HG02973 (cell line): ENCODE measurements around the gene HK3.

Experiments used
- ATAC-seq: cut with Tn5 transposase; IDR thresholded peaks from one replicate; pipeline ENCODE4 v1.9.1; 2021; ENCODE audit warnings: moderate library complexity; ENCODE audit not compliant: unreplicated experiment

The HK3 gene

DNA sequence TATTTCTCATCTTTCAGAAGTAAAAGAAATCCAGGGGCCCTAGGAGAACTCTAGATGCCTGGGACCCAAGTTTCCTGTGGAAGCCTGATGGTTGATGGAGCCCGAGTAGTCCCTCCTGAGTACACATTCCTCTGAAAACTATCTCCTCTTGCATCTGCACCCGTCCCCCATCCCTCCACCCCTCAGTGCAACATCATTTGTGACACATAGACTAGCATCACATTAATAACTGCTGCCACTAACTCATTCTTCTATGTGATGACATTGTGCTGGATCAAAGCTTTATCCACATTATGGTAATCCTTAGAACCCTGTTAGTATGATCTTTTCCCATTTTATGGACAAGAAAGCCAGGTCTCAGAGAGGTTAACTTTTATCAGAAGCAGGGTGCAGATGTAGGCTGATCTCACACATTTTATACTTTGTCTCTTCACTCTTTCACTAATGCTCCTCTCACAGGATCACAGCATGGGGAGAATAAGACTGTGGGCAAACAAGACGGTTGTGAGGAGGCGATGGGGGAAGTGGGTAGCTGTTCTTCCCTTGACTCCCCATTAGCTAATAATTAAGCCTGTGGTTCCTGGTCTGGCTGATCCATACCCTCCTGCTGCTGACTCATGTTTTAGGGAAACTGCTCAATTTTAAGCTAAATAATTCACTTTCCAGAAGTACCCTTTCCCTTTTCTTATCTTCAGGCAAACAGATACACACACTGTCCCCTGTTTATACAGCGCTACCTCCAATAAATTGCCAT, 3.9 kb upstream of the HK3 start:
- ATAC-seq: no peak

DNA sequence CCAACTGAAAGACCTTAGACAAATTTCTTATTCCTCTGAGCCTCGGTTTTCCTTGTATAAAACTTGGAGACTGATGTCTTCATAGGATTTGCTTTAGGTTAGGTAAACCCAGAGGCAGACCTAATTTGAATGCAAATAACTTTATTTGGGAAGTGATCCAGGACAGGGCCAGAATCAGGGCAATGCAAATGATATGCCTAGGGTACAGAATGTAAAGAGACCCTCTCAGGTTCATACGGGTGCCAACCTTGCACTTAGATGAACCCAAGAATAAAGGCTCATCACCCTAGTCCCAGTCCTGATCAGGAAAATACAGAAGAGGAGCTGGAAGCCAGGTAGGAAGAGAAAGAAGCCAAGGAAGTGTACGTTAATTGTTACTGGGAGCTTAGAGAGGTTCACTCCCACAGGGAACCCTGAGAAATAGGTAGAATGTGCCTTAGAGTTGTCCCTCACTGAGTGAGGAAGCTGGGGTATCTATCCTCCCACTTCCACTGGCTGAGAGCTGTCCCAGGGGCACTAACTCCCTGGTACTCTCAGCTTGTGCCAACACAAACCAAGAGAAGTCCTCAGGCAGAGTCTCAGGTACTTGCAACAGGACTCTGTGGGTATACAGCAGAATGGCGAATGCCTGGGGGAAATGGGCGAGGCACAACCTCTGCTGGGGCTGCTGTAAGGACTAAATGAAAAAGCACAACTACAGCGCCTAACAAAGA, 3.1 kb upstream of the HK3 start:
- ATAC-seq: no peak

DNA sequence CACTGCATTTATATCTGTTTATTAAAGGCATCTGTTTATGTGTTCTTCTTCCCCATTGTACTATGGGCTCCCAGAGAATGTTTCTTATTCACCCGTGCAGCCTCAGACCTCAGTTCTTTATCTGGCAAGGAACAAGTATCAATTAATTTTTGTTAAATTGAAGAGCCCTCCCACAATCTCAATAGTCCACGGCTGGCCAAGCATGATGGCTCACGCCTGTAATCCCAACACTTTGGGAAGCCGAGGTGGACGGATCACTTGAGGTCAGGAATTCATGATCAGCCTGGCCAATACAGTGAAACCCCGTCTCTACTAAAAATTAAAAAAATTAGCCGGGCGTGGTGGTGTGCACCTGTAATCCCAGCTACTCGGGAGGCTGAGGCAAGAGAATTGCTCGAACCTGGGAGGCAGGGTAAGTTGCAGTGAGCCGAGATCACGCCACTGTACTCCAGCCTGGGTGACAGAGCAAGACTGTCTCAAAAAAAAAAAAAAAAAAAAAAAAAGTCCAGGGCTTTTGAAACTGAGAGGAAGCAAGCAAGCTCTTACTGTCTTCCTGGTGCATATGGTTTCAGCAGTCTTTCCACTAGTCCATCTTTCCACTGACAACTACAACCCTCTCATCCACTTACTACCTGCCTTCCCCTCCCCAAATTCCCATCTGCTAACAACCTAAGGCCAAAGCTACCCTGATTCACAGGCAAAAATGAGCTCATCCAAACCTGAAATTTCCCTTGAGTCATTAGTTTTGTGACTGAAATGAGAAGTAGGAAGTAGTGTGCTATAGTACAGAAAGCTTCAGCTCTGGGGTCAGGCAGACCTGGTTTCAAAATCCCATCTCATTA, 2.3 kb upstream of the HK3 start:
- peak; percentile 60 for ATAC-seq

DNA sequence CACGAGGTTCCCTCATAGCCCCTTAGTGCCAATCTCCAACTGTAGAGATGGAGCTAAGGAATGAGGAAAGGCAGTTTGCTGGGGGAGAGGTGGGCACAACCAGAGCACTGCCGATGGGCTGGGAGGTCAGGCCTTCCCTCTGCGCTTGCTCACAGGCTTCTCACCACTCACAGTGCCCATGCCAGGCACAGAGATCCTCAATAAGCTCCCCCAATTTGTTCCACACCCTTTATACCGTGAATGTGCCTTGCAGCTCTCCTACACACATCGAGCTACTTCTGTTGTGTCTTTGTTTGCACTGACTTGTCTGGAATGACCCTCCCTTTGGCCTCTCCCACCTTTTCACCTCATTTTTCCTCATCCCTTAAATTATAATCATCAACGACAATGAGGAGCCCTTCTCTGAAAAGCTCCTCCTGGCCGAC, 1.6 kb upstream of the HK3 start:
- ATAC-seq: no peak

DNA sequence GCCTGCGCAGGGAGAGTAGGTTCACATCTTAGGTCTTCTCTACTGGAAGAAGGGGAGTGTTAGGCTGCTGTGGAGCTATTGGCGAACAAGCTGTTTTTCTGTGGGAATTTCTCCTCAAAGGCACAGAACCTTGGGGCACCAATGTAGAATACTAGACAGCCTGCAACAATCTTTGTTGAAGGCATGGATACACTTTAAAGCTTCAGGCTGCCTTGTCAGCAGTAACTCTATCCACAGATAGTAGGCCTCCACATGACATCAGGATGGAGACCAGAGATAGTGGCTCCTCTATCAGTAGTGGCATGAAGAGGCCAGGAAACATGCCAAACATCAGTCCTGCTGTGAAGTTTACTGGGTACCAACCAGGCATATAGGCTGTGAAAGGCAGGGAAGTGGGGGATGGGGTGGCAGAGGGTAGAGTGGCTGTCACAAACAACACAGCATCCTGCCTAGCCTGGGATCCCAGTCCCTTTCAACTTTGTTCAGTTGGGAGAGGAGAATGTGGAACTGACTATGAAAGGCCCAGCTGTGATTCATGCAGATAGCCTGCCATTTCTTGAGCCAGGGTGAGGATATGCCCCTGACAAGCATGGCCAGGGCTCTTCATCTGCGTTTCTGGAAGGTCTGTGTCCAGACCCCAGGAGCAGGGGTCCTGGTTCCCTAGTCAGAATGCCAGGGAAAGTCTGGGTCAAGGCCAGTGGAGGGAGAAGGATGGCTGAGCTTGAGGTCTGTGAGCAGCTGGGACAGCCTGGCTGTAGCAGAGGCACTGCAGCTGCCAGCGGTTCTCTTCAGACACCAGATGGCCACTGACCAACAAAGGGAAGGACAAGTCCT, 1.0 kb upstream of the HK3 start:
- no peak for ATAC-seq

DNA sequence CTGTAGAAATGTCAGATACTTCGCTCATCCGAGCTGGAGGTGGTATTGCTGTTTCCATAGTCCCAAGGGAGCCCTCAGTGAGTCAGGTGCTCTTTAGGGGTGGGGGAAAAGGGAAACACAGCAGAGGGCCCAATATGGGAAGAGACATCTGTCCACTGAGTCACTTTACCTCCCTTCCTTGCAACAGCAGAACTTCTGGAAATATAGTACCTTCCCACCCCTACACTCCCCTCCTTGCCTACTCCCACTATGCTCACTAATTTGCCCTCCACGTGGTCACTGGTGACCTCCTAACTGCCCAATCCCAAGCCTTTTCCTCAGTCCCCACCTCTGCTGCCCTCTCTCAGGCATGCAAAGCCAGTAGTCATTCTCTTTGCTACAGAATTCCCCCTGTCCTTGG, 1.9 kb downstream of the HK3 start:
- no peak for ATAC-seq

DNA sequence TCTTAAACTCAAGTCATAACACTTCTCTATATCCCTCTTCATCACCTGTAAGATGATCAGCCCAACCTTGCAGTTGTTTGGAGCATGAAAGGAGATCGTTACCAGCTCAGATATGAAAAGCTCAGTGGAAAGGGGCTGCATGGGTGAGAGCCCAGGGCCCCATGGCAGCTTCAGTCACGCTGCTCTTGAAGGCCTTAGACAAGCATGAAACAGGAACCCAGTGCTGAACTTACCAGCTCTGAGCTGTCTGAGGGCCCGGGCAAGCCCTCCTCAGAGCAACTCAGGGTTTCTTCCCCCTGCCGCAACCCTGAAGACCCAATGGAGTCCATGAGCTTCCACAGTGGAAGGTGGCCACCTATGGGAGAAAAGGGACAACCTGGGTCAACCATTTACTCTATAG, 3.3 kb downstream of the HK3 start:
- no peak for ATAC-seq

DNA sequence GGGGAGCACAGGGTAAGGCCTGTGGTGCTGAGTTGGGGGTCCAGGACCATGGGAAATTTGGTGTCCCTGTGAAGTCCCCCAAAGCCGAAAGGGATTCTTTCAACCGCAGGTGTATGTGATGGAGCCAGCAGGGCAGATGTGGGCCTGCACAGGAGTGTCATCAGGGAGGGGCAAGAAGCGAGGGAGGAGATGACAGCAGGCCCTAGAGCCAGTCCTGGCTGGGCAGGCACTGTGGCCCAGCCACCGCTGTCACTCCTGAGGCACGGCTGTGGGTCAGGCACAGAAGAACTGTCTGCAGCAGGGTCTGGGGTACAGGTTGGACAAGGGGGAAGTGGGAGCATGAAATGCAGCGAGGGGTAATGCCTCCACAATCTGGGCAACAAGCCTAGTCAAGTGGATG, 4.8 kb downstream of the HK3 start:
- ATAC-seq: no peak

DNA sequence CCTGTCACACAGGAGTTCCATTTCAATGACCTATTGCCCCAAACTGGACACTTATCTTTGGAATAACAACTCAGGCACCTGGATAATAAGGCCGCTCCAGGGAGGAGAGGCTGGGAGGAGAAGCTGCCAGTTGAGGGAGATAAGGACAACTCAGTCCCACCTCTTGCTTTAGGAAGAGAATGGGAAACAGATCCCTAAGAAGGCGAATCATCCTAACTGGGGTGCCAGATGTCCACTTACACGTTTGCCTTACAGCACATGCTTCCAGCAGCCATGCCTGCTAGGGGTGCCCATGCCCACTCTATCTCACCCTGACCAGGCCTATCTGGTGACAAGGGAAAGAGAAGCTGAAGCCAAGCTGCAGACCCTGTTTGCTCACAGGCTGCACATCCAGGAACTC, 6.5 kb downstream of the HK3 start:
- ATAC-seq: no peak

DNA sequence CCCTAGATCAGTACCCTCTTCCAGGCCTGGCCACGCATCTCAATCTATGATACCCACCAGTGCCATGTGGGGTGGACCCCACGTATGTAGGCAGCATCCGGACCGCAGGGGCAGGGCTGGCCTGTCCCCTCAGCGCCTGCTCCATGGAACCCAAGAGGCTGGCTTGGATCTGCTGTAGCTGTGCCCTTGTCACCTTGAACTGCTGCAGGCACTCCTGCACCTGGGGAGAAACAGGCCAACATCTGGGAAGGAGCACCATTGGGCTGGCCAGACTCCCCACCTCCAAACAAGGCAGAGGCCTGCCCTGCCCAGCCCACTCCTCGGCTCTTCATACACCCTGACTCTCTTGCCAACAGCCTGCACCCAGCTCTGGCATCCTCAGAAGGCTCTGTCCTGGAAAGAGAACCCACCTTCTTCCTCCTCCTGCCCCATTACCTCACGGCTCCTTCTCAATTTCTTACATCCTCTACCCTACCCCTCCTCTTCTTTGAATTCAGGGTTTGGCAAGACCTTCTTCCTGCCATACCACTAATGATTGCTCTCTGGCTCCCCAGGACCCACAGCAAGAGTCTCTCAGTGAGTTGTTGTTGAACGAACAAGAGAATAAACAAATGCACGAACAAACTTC, 7.7 kb downstream of the HK3 start:
- ATAC-seq: no peak

DNA sequence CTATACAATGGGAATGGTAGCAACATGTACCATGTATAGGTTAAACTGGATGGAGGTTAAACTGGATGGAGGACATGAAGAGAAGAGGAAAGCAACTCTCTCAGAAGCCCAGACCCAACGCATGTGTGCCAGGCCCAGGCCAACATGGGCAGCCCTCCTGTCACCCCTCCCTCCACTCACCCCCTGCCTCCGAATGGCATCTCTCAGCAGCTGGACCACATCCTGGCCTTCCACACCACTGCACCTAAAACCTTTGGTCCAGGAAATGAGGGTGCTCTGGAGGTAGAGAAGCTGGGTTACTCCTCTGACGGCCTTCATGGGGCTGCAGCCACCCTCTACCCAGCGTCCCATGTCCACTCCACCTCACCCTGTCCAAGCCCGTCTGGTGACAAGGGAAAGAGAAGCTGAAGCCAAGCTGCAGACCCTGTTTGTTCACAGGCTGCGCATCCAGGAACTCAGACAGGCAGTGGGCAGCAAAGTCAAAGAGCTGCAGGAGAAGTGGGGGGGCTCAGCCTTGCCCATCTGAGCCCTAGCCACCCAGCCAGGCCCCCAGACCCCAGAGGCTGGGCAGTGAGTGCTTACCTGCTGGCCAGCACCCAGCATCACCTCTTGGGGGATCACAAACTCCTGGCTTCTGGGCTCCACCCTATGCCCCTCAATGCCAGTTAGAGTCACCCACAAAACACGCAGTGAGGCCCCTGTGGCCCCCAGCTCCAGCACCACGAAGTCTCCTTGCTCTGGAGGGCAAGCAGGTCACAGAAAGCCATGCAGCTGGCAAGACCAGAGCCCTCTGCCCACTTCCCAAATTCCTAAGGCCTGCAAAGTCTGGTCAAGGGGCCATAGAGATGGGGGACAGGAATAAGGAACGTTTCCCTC, 8.5 kb downstream of the HK3 start:
- ATAC-seq: no peak

DNA sequence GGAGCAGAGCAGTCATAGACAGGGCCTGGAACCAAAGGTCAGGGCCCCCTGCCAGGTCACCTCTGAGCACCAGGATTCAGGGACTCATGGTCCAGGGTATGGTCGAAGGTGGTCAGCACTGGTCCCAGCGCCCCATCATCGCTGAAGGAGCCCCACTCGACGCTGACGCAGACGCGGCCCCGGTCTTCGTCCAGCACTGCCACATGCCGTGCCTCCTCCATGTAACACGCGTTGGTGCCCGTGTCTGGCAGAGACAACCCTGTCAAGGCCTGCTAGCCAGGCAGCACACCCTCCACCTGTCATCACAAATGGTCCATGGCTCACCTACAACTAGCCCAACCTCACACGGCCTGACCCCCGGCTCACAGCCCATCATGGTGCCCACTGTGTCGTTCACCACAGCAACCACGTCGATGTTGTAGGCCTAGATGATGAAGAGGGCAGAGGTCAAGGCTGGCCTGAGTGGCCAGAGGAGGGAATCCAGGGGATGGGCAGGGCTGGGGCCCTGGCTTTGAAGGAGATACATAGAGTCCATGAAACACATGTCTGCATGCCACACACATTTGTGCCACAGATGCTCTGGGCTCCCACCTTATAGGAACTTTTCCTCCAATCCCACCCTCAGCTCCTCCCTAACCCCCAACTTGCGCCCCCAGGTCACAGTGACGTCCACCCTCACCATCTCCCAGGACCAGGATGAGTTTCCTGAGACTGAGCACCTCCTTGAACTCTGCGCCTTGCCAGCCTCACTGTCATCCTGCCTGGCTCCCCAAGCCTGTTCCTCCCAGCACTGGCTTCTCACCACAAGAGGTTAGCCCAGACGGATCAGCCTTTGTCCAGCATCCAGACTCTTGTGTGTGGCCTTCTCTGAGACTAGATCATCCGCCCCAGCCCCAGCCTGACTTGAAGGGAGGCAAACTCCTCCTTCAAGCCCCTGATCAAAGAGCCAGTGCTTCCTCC, 9.5 kb downstream of the HK3 start:
- no peak for ATAC-seq

DNA sequence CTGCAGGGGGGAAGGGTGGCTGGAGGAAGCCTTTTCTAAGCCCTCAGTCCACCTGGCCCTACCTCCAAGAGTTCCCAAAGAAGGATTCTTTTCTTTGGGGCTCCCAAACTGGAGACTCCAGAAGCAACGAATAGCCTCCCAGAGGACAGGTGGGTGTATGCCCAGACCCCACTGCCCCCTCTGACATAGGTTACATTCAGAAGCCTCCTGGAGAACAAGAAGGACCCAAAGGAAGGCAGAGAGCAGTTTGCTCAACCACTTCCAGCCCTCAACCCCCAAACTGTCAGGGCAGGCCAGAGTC, 10.3 kb downstream of the HK3 start:
- no peak for ATAC-seq

DNA sequence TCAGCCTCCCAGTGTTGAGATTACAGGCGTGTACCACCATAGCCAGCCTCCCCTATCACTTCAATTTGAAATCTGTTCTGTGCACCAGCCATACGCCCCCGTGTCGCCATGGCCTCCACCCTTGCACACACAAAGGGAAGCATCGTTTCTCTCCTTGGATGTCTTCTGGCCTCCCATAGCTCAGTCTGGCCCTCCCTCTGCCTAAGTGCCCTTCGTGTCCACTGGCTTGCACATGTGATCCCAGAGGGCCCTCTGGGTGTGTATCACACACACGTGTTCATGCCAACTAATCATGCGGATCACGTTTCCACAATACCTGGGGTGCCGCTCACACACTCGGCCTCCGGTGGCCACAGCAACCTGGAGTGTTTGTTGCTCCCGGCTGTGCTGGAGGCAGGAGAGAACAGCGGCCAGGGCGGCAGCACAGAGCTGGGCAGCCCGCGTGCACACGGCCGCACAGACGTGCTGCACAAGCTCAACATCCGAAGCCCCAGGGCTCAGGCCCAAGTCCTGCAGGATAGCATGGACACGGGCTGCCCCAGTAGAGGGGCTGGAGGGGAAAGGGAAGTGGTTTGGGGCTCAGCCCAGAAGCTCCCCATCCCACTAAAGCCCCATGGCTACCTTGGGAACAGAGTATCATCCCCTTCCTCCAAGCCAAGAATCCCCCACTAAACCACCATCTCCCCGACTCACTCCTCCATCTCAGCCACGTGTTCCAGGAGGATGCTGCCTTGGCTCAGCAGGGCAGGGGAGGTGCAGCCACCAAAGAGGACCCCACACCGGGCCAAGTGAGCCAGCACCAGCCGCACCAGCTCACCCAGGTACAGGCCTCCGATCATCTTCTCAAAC, 10.9 kb downstream of the HK3 start:
- no peak for ATAC-seq

DNA sequence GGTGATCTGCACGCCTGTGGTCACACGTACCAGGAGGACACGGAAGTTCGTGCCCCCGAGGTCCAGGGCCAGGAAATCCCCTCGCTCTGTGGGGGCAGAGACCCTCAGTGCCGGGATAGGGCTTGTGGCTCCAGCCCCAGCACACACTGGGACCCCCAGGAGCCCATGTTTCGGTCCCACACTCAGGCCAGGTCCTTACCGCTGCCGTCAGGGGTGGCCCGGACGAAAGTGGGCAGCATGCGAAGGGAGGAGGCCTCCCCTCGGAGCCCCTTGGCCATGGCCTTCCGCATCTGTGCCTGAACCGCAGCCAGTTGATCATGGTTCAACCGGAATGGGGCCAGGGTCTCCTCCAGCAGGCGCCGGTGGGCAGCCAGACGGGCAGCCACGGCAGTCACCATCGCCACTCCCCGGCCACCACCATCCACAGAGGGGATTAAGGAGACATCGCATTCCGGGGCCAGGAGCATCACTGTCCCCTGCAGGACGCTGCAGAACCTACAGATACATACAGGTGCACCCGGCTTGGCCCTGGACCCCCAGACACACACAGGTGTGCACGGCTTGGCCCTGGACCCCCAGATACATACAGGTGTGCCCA, 11.8 kb downstream of the HK3 start:
- ATAC-seq: no peak

DNA sequence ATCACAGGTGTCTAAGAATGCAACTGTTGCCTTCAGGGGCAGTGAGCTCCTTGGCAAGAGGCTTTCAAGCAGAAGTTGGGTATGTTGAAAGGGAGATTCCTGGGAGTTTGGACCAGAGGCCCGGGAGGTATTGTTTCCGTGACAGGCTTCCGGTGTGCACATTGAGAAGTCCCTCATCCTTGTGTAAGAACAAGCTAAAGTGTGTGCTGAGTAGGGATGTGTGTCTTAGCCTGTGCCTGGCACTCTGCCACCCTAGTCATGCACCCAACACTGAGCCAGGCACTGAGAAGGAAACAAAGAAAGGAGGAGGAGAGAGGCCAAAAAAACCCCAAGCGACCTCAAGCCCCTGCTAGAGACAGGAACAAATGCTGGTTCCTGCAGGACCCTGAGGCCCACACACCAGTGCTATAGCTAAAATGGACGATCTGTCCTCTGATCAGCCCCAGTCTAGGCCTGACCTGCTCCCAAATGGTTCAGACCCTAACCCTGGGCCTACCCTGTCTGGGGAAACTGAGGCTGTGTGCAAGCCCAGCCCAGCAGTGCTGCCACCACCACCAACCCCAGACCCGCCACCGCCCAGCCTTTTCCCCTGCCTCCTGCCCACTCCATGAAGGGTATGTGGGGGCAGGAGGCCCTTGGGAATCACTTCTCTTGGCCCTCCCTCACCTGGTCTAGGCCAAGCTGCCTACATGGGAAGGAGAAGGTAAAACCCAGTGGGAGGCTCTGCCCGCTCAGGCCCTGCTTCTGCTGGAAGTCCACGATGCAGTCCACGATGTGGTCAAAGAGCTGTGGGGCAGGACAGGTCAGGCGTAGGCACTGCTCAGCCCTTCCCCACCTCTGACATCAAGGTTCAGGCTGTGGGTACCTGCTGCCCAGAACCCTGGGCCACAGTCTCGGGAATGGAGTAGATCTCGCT, 12.6 kb downstream of the HK3 start:
- no peak for ATAC-seq
